Smooth muscle cell of trachea (primary cell): ENCODE measurements around the gene OR10W1. TPM values are rescaled to one million over a fixed set of nuclear protein-coding genes. Genes with fewer than 3 reads are reported as not detected.

Experiments
- total RNA-seq: library from RNA; depleted of rRNA; stranded (reverse); fragments of >200 nt; gene quantifications from 2 replicates; pipeline ENCODE4 v1.2.1, GENCODE V29; 2014

OR10W1 gene
- total RNA-seq, result not detected in 2 replicates

DNA sequence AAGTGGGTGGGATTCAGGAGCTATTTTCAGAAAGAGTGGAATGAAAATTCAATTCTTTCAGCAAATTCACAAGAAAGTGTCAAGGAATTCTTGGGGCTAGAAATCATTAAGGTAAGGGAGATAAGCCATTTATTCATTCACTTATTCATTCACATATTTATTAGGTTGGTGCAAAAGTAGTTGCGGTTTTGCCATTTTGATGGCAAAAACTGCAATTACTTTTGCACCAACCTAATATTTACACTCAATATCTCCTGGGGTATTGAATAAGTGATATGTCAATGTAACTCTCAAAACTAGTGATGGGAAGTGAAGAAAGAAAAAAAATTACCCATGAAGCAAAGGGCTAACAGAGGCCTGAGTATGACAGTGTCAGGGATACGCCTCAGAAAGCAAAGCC lies at the start of gene OR10W1:
OR10W1 (minus strand) TSS at position 119 of the 400 bp plus-strand sequence. CDS start 402 bp downstream, outside the sequence.

Other genes with a start within 250 kb of the OR10W1 start
- gene OR9Q1, start 244.4 kb downstream of the OR10W1 start, total RNA-seq, result not detected in 2 replicates
- gene OR6Q1, start 237.3 kb downstream of the OR10W1 start, total RNA-seq, result not detected in 2 replicates
- gene OR9I1, start 142.7 kb downstream of the OR10W1 start, total RNA-seq, result not detected in 2 replicates
- not detected in 2 replicates for gene OR9Q2, start 79.2 kb downstream of the OR10W1 start, total RNA-seq
- gene OR1S2, start 64.1 kb downstream of the OR10W1 start, total RNA-seq, result not detected in 2 replicates
- not detected in 2 replicates for gene OR1S1, start 55.5 kb downstream of the OR10W1 start, total RNA-seq
- not detected in 2 replicates for gene OR10Q1, start 39.3 kb downstream of the OR10W1 start, total RNA-seq
- not detected in 2 replicates for gene OR5B17, start 90.8 kb upstream of the OR10W1 start, total RNA-seq
- gene OR5B3, start 138.6 kb upstream of the OR10W1 start, total RNA-seq, result not detected in 2 replicates
- not detected in 2 replicates for gene OR5B2, start 159.9 kb upstream of the OR10W1 start, total RNA-seq
- gene OR5B12, start 174.0 kb upstream of the OR10W1 start, total RNA-seq, result not detected in 2 replicates
- not detected in 2 replicates for gene OR5B21, start 239.8 kb upstream of the OR10W1 start, total RNA-seq